GM21723 (cell line): ENCODE results near the gene LMOD1.
"Not testable (repeated sequence)": the region's sequence is repeated elsewhere in the genome, so short reads cannot be mapped to it uniquely, and the experiment has no call there.

Experiments
- ATAC-seq: cut with Tn5 transposase; IDR thresholded peaks from one replicate; pipeline ENCODE4 v1.9.1; 2021; ENCODE audit warnings: mild to moderate bottlenecking, moderate library complexity; ENCODE audit not compliant: unreplicated experiment

LMOD1 gene

DNA sequence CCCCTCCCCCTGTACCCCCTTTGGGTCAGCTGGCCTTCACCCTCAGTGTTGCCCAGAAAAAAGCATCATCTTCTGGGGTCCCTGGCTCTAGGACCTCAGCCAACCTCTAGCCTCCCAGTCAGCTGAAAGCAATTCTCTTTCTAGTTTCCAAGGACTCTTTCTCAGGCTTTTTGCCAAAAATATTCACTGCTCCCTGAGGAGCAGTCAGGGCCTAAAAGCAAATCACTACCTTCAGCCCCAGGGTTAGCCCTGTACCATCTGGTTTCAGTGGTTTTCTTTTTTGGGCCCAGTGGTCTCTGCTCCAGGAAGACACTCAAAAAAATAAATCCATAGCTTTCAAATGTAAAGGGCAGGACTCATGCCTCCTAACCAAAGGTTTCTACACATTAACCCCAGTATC is 3.1 kb upstream of the LMOD1 start:
- ATAC-seq = no peak

DNA sequence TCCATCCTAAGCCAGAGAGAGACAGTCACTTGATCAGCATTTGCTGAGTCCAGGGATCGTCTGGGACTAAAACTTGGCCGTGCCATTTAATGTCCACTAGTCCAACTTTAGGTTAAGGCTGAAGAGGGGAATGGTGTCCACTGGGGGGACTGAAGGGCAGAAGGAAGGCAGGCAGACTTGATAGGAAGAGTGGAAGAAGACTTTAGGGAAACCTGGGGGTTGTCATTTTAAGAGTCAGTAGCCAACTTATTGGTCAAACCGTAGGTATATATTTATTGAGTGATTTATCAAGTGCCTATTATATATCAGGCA is 1.3 kb upstream of the LMOD1 start:
- no peak for ATAC-seq

DNA sequence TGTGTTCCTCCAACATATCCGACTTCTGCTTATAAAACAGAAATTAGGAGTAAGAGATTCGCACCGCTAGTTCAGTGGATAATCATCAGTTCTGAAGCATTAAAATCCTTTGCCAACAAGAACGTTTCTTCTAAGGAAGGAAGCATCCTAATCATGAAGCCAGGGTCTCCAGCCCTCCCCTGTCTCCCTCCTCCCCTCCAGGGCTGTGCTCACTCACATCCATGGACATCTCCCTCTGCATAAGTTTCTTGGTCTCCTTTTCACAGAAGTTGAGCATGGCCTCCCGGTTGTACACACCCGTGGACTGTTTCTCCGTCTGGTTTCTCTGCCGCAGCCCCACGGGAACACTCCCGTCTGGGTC is 505 bp downstream of the LMOD1 start:
- no peak for ATAC-seq

DNA sequence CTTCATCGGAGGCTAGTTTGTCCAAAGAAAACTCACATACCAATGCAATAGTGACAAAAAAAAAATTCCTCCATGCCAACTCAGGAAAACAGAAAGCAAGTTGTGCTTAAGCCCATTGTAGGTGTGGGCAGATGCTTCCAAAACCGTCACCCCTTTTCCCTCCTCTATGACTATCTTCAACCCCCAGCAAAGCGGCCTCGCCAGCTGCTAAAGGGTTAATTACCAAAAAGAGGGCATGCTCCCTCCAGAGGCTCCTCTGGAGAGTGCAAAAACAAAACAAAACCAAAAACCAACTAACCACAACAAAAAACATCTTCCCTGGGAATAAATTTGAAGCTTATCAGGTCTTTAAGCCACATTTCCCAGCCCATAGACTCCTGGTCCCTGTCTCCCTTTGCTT is 1.2 kb downstream of the LMOD1 start:
- ATAC-seq = no peak

DNA sequence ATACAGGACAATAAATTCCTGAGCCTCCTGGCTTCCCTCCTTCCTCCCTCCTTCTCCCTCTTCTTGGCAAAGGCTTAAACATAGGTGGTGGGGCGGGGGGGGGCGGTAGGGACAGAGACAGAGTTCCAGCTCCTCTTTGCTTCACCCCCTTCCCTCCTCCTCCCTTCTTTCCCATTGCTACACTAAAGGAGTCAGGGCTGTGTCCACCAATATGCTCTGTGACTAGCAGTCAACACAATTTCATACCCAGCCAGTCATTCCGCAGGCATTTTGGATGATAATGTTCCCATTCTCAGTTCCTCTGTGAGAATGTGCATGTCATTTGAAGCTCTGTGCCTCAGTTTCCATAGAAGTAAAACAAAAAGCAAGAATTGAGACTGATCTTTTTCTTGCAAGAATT is 1.7 kb downstream of the LMOD1 start:
- no peak for ATAC-seq

- no peak for ATAC-seq
Observed at GRCh38 chr1:201944002-201944401, 2.3 kb downstream of the LMOD1 start.

DNA sequence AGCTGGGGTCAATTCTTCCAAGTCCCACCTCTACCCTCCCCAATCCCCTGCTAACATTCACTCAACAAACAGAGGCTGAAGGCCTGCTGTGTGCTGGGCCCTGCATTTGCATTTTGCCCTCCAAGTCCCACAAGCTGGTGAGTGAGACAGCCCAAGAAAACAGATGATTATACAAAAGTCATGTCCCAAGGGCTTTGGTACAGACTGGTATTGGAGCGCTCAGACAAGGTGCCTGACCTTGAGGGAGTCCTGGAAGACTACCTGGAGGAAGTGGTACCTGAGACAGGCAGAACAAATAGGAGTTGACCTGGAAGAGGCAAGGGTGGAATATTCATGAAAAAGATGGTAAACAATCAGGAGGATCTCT is 4.2 kb downstream of the LMOD1 start:
- ATAC-seq = no peak

DNA sequence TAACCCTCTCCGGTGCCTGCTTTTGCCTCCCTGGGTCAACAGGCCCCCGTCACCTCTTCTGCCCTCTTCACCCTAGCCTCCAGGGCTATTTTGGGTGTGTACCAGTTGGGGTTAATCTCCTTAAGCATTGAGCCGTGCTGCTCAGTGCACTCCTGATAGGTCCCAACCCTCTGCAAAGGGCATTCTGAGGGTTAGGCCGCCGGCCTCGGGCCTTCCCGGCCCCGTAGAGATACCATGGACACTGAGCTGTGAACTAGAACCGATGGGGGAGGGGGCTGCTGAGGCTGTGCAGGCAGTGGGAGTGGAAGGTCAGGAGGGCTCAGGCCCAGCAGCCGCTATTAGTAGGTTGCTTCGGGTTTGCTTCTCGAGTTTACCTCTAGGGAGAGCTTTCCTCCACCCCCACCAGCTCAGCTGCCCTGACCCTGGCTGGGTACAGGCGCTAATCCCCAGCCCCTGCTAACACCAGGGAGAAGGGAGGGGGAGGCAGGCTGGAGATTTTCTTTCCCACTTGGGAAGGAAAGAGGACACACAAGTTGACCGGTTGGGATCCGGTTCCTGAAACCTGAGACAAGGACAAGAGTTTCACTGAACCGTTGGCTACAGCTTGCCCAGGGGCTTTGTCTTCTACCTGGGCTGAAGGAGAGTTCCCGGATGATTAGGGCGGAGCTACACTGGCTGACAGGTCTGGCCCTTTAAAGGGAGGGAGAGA is 4.8 kb downstream of the LMOD1 start:
- no peak for ATAC-seq

DNA sequence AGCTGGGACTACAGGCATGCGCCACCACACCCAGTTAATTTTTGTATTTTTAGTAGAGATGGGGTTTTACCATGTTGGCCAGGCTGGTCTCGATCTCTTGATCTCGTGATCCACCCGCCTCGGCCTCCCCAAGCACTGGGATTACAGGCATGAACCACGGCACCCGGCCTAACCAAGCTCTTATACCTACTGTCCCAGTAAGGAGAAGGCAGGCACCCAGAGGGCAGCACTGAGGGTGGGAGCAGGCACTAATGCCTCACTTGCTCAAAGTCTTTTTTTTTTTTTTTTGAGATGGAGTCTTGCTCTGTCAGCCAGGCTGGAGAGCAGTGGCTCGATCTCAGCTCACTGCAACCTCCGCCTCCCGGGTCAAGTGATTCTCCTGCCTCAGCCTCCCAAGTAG is 6.0 kb downstream of the LMOD1 start:
- ATAC-seq = not testable (repeated sequence)

- no peak for ATAC-seq
Observed at GRCh38 chr1:201939574-201939973, 6.8 kb downstream of the LMOD1 start.

DNA sequence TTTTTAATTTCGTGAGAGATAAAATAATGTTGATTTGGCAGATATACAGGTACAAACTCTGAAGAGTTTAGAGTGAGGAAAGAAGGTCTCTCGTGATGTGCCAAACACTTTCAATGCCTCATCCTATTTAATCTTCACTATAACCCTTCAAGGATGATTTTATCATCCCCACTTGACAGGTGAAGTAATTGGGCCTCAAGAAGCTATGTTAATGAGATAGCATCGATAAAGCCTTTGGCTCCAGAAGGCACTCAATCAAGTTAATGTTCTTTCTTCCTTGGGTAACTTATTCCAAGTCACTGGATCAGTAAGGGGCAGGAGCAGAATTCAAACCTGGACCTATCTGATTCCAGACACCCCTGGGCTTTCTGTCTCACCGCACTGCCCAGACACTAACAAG is 7.2 kb downstream of the LMOD1 start:
- no peak for ATAC-seq

DNA sequence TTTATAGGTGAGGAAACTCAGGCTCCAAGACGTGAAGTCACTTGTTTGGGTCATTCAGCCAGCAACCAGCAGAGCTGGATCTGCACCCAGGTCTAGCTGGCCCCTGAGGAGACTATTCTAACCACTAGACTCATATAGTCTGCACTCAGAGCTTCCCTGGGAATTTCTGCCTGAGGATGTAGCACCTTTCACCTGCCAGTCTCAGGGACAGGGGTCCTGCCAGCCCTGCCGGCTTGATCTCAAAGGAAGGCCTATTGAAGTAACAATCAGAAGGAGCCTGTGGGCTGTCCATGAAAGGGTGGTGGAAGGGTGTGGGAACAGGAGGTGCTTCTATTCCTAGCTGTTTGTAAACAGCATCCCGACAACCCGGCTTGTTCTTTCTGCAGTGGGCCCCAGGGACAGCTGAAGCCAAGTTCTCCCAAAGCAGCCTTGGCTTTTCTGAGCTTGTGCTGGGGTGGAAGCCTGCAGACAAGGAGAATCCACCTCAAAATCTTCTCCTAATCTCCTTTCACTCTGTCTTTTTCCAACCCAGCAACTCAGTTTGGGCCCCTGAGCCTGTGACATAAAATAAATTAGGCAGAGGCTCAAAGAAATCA is 7.8 kb downstream of the LMOD1 start:
- ATAC-seq = no peak

DNA sequence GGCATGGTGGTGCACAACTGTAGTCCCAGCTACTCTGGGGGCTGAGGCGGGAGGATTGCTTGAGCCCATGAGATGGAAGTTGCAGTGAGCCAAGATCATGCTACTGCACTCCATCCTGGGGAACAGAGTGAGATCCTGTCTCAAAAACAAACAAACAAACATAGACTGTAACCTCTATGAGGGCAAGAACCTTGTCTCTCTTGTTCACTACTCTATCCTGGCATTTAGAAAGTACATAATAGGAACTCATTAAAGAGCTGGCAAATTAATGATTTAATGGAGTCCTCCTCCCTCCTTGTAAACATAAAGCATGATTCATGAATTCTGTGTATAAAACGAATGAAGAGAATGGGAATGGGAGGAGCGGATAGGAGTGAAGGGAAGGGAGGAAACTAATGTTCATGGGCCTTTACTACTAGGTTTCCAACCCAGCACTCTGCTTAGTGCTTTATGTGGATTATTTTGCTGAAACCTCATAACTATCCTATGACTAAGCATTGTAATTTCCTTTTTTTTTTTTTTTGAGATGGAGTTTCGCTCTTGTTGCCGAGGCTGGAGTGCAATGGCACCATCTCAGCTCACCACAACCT is 8.6 kb downstream of the LMOD1 start:
- no peak for ATAC-seq

DNA sequence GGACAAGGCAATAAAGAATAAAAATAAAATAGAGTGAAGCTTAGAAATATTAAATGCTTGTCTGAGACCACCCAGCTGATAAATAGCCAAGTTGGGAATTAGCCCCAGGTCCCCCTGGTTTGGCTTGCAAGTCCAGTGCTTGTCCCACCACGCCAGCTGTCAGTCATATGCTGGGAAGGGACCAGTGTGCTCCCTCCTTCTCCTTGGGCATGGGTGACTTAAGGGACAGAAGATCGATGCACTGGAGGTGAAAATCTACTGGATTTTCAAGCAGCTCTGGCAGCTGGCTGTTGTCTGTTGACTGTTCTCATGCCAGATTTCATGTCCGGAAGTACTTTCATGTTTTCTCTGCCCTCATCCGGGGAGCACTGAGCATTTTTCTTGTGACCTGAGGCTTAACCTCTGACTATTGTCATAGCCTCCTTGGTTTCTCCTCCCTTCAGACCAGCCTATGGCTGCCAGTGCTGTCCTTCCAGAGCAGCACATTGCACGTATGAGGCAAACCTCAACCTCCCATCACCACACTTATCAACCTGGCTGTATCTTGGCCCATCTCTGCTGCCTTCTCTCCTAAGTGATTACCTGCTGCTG is 12.4 kb downstream of the LMOD1 start:
- ATAC-seq = no peak

- ATAC-seq = no peak
Observed at GRCh38 chr1:201930803-201931202, 15.5 kb downstream of the LMOD1 start.

DNA sequence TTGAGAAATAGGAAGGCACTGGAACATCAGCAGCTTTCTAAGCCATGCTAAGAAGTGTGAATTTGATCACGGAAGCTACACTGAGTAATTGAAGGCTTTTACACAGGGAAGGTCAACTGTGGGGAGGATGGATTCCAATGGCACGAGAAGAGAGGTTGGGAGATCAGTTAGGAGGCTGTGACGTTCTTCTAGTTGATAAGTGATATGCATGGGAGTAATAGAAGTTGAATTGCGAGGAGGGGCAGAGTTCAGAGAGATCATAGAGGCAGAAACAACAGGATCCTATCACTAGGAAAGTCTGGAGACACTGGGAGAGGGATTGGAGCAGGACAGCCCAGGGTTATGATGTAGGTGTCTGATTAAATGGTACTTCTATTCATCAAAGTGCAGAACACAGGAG is 16.2 kb downstream of the LMOD1 start:
- no peak for ATAC-seq

DNA sequence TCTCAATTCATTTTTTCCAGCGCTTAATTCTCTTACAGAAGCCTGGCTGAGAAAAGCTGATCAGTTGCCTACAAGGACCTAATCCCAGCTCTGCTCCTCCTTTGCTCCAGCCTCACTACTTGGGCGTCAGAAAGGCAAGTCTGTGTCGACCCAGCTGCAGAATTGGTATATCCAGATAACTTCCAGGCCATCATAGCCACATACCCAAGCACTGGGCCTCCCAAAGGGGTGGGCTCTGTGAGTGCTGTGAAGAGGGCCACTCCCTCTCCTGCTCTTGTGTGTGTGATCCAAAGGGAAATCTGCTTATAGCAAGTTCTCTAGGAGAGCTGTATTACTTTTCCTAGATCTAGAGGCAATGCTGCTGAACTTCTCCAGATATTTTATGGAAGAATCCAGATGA is 18.1 kb downstream of the LMOD1 start:
- no peak for ATAC-seq

DNA sequence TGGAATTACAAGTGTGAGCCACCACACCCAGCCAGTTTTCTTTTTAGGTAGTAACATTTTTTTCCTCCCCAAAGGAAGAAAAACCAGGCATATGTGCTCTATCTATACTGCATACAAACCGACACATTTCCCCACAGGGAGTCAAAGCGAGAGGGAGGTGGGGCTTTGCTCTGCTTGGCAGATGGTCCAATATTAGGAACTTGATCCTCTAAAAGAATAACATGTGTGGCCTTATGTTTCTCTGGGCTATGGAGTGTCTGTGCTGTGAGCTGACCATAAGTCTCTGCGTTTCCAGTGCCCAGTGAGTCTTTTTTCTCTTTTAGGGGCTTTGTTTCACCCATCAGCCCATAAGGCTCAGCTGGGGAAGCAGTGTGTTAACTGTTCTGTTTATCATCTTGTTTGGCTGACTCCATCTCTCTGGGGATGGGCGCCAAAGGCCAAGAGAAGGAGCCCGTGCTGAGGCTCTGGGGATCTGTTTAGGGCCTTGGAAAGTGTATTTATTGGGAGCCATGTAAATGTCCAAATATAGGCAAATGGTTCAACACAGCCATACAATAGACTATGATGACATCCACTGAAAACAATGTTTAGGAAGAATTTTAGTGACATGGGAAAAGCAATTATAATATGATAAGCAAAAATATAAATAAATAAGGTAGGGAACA is 20.2 kb downstream of the LMOD1 start:
- no peak for ATAC-seq

- ATAC-seq = no peak
Observed at GRCh38 chr1:201925301-201925567, 21.1 kb downstream of the LMOD1 start.

DNA sequence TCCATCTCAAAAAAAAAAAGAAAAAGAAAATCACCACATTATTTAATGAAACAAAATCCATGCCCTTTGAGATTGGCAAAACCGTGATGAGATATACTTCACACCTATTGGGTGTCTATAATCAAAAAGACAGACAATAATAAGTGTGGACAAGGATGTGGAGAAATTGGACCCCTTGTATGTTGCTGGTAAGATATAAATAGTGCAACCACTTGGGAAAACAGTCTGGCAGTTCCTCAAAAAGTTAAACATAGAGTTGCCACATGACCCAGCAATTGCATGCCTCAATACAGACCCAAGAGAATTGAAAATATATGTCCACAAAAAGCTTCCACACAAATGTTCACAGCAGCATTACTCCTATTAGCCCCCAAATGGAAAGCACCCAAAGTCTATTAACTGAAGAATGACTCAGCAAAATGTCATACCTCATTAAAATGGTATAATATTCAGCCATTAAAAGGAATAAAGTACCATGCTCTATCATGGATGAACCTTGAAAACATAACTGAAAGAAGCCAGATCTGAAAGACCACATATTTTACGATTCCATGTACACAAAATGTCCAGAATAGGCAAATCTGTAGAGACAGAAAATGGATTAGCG is 24.3 kb downstream of the LMOD1 start:
- no peak for ATAC-seq

DNA sequence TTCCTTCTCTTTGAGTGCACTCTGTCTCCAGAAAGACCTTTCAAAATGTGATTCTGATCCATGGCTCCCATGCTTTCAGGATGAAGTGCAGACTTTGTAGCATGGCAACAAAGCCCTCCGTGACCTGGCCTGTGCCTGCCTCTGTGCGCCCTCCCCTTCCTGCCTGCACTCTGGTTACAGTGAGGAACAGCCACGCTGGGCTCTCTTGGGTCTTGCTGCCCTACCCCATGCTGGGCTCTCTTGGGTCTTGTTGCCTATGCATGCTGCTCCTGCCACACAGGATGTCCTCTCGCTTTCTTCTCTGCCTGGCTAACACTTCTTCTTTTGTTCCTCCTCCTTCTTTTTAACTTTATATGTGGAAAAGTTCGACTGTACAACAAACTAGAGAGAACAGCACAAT is 28.0 kb downstream of the LMOD1 start:
- ATAC-seq = no peak
